K562 (cell line): ENCODE data around the gene TANGO6. TPM values are rescaled to one million over a fixed set of nuclear protein-coding genes. Genes with fewer than 3 reads are reported as not detected.

Experiments used
- ATAC-seq: fragments of 200-7000 bp; cut with Tn5 transposase; 3 replicates; pipeline ENCODE4 v1.9.1; 2020; ENCODE audit warnings: moderate library complexity
- BruUV-seq: library from RNA; stranded (reverse); fragments of 400-500 nt; replicated peaks from 2 replicates; lab custom pipeline; 2021; lab: Mats Ljungman, UMichigan
- CTCF ChIA-PET: fragments of 300-600 bp; formaldehyde crosslinking; extraction: SDS; loops from one replicate; lab custom pipeline; 2021; ENCODE audit warnings: low intra/inter-chr PET ratio; lab: Yijun Ruan, JAX
- POLR2A ChIA-PET: fragments of 300-600, 350-650 bp; sonication (Branson Sonifier 250); formaldehyde crosslinking; extraction: SDS; loops from one replicate; lab custom pipeline; 2021; ENCODE audit warnings: antibody characterized with exemption, inconsistent platforms; lab: Yijun Ruan, JAX
- DNase-seq, 4 experiments: peaks; one replicate each; pipeline versions ENCODE4 v3.0.0 to v3.0.0-alpha.2; 2011 to 2018; ENCODE audit warnings: low spot score in 3 of 4, mixed read lengths in 3 of 4; ENCODE audit errors: extremely low read depth in 1 of 4
- FAIRE-seq: peaks from 2 replicates; lab custom pipeline; 2011; peaks lifted over from hg19 to GRCh38; lab: Jason Lieb, UNC
- H2AFZ ChIP-seq: 2 replicates; pipeline ENCODE4 v1.6.0; 2011; ENCODE audit warnings: low read depth, low read length, control low read depth, inconsistent platforms
- H3K27ac ChIP-seq: fragments of 200-600 bp; 3 replicates; pipeline ENCODE4 v1.8.0; 2011; ENCODE audit warnings: low read depth, mild to moderate bottlenecking, control low read depth, inconsistent platforms, low read length, moderate library complexity, mixed read lengths; ENCODE audit errors: extremely low read depth
- H3K27me3 ChIP-seq, 2 experiments: fragments of 300-600 bp in 1 of 2; 2 replicates in 1 of 2; 3 replicates in 1 of 2; pipeline versions ENCODE4 v1.6.0 to v1.8.0; 2011; ENCODE audit warnings: inconsistent platforms in 2 of 2, low read length in 2 of 2, mild to moderate bottlenecking in 1 of 2, mixed read lengths in 1 of 2, moderate library complexity in 1 of 2; ENCODE audit not compliant: control insufficient read depth in 2 of 2, insufficient read depth in 2 of 2
- H3K36me3 ChIP-seq: fragments of 300-600 bp; 3 replicates; pipeline ENCODE4 v1.8.0; 2011; ENCODE audit warnings: mild to moderate bottlenecking, low read length, inconsistent platforms; ENCODE audit not compliant: control insufficient read depth, insufficient read depth
- H3K4me1 ChIP-seq, 2 experiments: fragments of 200-600 bp in 1 of 2; replicated peaks in 1 of 2; 2 replicates in 1 of 2; 3 replicates in 1 of 2; pipeline versions ENCODE4 v1.5.1 to v1.8.0; 2011; ENCODE audit warnings: inconsistent platforms in 2 of 2, low read length in 2 of 2, mild to moderate bottlenecking in 1 of 2, mixed read lengths in 1 of 2, moderate library complexity in 1 of 2; ENCODE audit not compliant: control insufficient read depth in 2 of 2, insufficient read depth in 2 of 2
- H3K4me2 ChIP-seq: 2 replicates; pipeline ENCODE4 v1.6.1; 2011; ENCODE audit warnings: low read length, control low read depth, inconsistent platforms, mixed read lengths; ENCODE audit not compliant: insufficient read depth
- H3K4me3 ChIP-seq: fragments of 200-600 bp; sonication (generic), shearing (Covaris generic); 2 replicates; pipeline ENCODE4 v1.5.1; 2016; ENCODE audit warnings: control low read depth, inconsistent platforms
- H3K79me2 ChIP-seq: fragments of 200-600 bp; 3 replicates; pipeline ENCODE4 v1.8.0; 2011; ENCODE audit warnings: low read length, inconsistent platforms; ENCODE audit not compliant: control insufficient read depth, insufficient read depth
- H3K9ac ChIP-seq, 2 experiments: 2 replicates each; pipeline versions ENCODE4 v1.6.0 to v1.6.1; 2011; ENCODE audit warnings: low read depth in 2 of 2, low read length in 2 of 2, control low read depth in 1 of 2, inconsistent platforms in 1 of 2, mild to moderate bottlenecking in 1 of 2, mixed read lengths in 1 of 2; ENCODE audit not compliant: insufficient read depth in 1 of 2
- H3K9me1 ChIP-seq: one replicate; pipeline ENCODE4 v1.6.0; 2011; ENCODE audit warnings: inconsistent platforms, mild to moderate bottlenecking, low read length, moderate library complexity; ENCODE audit not compliant: control insufficient read depth, insufficient read depth
- H3K9me3 ChIP-seq: replicated peaks from 2 replicates; pipeline ENCODE4 v1.5.1; 2011; ENCODE audit warnings: low read depth, low read length, inconsistent platforms; ENCODE audit not compliant: control insufficient read depth, insufficient read depth
- H4K20me1 ChIP-seq: replicated peaks from 2 replicates; pipeline ENCODE4 v1.6.1; 2011; ENCODE audit warnings: low read length, inconsistent platforms, mixed read lengths; ENCODE audit not compliant: control insufficient read depth, insufficient read depth
- HDAC6 ChIP-seq: IDR thresholded peaks from 2 replicates; pipeline ENCODE4 v1.6.1; 2012; ENCODE audit warnings: low read depth, mild to moderate bottlenecking, control low read depth, inconsistent platforms, low read length, moderate library complexity
- LCOR ChIP-seq: sonication (generic); formaldehyde crosslinking; IDR thresholded peaks from 2 replicates; pipeline ENCODE4 v1.8.0; 2022; ENCODE audit warnings: mild to moderate bottlenecking, missing genetic modification reagents
- MAFG ChIP-seq: fragments of 450-650 bp; conservative IDR thresholded peaks from 2 replicates; pipeline ENCODE4 v1.6.1; 2016; ENCODE audit warnings: missing genetic modification characterization, missing compliant biosample characterization
- MTA3 ChIP-seq: fragments of 450-650 bp; formaldehyde crosslinking; IDR thresholded peaks from 2 replicates; pipeline ENCODE4 v1.6.1; 2017; ENCODE audit warnings: mild to moderate bottlenecking, borderline replicate concordance
- PHB ChIP-seq: fragments of 250-450 bp; sonication (Bioruptor Pico); IDR thresholded peaks from 2 replicates; pipeline ENCODE4 v1.5.0; 2021
- PHF21A ChIP-seq: fragments of 450-650 bp; IDR thresholded peaks from 2 replicates; pipeline ENCODE4 v1.6.1; 2017; ENCODE audit warnings: low read depth, borderline replicate concordance
- RAD51 ChIP-seq: fragments of 450-650 bp; IDR thresholded peaks from 2 replicates; pipeline ENCODE4 v1.7.1; 2016; ENCODE audit warnings: low read depth, mild to moderate bottlenecking, borderline replicate concordance
- TAF1 ChIP-seq: IDR thresholded peaks from 2 replicates; pipeline ENCODE4 v1.6.1; 2011; ENCODE audit warnings: mild to moderate bottlenecking, low read length, moderate library complexity; ENCODE audit not compliant: insufficient read depth, control insufficient read depth, severe bottlenecking; ENCODE audit errors: extremely low read depth
- TAF9B ChIP-seq: fragments of 450-650 bp; IDR thresholded peaks from 2 replicates; pipeline ENCODE4 v1.6.1; 2018; ENCODE audit warnings: mild to moderate bottlenecking; ENCODE audit not compliant: partially characterized antibody
- ZNF184 ChIP-seq: sonication (generic); formaldehyde crosslinking; IDR thresholded peaks from 2 replicates; pipeline ENCODE4 v1.5.0; 2020; ENCODE audit warnings: missing genetic modification reagents
- ZNF408 ChIP-seq: fragments of 250-450 bp; sonication (Bioruptor Pico); IDR thresholded peaks from 2 replicates; pipeline ENCODE4 v1.4.0; 2020; ENCODE audit warnings: low read depth, mild to moderate bottlenecking, moderate library complexity
- WGBS: fragments of 100-300 bp; shearing (Covaris generic); methylation state at CpG from one replicate; pipeline ENCODE4 v1.1.6; 2016; ENCODE audit warnings: low coverage, mixed read lengths; ENCODE audit not compliant: insufficient coverage; ENCODE audit errors: missing lambda C conversion rate; 5-methylcytosine and 5-hydroxymethylcytosine counted together
- in situ Hi-C: fragments of 300-500 bp; cut with MboI; formaldehyde crosslinking; loops from 4 replicates; pipeline ENCODE4 v1.15.0; 2018; ENCODE audit warnings: inconsistent platforms, mixed read lengths
- intact Hi-C: fragments of 100-400 bp; cut with micrococcal nuclease; formaldehyde crosslinking; loops from 2 replicates; pipeline ENCODE4 v1.14.2; 2022
- polyA plus RNA-seq, 8 experiments: library from polyadenylated mRNA; depleted of rRNA in 4 of 8; stranded (reverse) in 5 of 8; unstranded in 3 of 8; fragments of >200 nt; fragmentation: Nextera tagmentation in 2 of 8; fragmentation: Illumina TruSeq in 1 of 8; extraction: Ambion mirVana in 2 of 8; extraction: Trizol in 1 of 8; gene quantifications; 2 replicates each; pipeline versions ENCODE4 v1.2.1 to v1.2.3, GENCODE V29; 2011 to 2014; ENCODE audit warnings: inconsistent platforms in 1 of 8, missing spikeins in 1 of 8
- total RNA-seq, 7 experiments: library from RNA; depleted of rRNA in 6 of 7; stranded (reverse); fragments of >200 nt in 6 of 7; fragmentation: Illumina TruSeq in 2 of 7; extraction: Trizol in 2 of 7; gene quantifications; 2 replicates each; pipeline versions ENCODE4 v1.2.1 to v1.2.3, GENCODE V29; 2011 to 2021; ENCODE audit warnings: low replicate concordance in 1 of 7
- TF ChIP-seq, protein P1 (sequence below): fragments of 250-450 bp; sonication (Bioruptor Pico); IDR thresholded peaks from 2 replicates; pipeline ENCODE4 v1.5.0; 2020; ENCODE audit warnings: mild to moderate bottlenecking
- TF ChIP-seq, protein P2 (sequence below): fragments of 250-450 bp; sonication (Bioruptor Pico); IDR thresholded peaks from 2 replicates; pipeline ENCODE4 v1.4.0; 2020; ENCODE audit warnings: borderline replicate concordance
- TF ChIP-seq, protein P3 (sequence below): fragments of 250-450 bp; sonication (Bioruptor Pico); IDR thresholded peaks from 2 replicates; pipeline ENCODE4 v1.9.0; 2021; ENCODE audit warnings: mild to moderate bottlenecking, inconsistent platforms
- TF ChIP-seq, protein P4 (sequence below): sonication (generic); formaldehyde crosslinking; IDR thresholded peaks from 2 replicates; pipeline ENCODE4 v1.8.0; 2022; ENCODE audit warnings: mild to moderate bottlenecking, missing genetic modification reagents

The TANGO6 gene
- total and polyA plus RNA-seq, 9 of the 15 experiments (the other 6 are each of a cell fraction or from before 2014, with no cell fraction given), result 1.6 to 15.2 (median 9.6) TPM

DNA sequence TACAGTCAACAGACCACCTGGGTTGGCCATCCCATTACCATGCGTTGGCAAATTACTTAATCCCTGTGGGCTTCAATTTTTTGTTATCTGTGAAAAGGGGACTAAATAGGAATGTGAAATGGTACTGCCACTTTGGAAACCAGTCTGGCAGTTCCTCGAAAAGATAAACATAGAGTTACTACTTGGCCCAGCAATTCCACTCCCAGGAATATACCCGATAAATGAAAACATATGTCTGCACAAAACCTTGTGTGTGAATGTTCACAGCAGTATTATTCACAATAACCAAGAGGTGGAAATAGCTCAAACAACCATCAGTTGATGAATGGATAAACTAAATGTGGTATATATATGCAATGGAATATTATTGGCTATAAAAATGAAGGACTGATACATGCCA, 87.9 kb downstream of the TANGO6 start (continued):
- TF ChIP-seq, protein P1, sequence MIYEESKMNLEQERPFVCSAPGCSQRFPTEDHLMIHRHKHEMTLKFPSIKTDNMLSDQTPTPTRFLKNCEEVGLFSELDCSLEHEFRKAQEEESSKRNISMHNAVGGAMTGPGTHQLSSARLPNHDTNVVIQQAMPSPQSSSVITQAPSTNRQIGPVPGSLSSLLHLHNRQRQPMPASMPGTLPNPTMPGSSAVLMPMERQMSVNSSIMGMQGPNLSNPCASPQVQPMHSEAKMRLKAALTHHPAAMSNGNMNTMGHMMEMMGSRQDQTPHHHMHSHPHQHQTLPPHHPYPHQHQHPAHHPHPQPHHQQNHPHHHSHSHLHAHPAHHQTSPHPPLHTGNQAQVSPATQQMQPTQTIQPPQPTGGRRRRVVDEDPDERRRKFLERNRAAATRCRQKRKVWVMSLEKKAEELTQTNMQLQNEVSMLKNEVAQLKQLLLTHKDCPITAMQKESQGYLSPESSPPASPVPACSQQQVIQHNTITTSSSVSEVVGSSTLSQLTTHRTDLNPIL, result no peak
- TF ChIP-seq ZNF408 (CRISPR knock-in tag) (no peak), LCOR (CRISPR knock-in tag) (no peak), TAF1 (no peak)
- TF ChIP-seq, all 486 proteins: peak for 0

- intact Hi-C loops, result no loop called here
- CTCF ChIA-PET, result no interaction called here
- in situ Hi-C loops, result no loop called here
- Histone ChIP-seq H3K27me3 (no peaks in the 10 kb centered on the region), H3K9ac (no peak overlapping the region), H3K79me2 (no peaks in the 10 kb centered on the region), H3K4me3 (no peak overlapping the region), H3K9me3 (no peaks in the 10 kb centered on the region), H3K4me2 (no peak overlapping the region), H3K4me1 (peaks cover 0 to 4% of the 10 kb centered on the region in 2 experiments; a peak in 2 of 5 replicates), H3K36me3 (peaks cover 6% of the 10 kb centered on the region; the same call in 1 of the 3 replicates), H4K20me1 (no peaks in the 10 kb centered on the region), H2AFZ (no peak overlapping the region), H3K27ac (no peak overlapping the region), H3K9me1 (no peaks in the 10 kb centered on the region)
- POLR2A ChIA-PET, result interaction anchor here (1.1 kb wide), 1 partner anchor 13 kb away, joined by 3 read pairs; no protein-coding TSS in a partner anchor
- DNase-seq (no peak), FAIRE-seq (no peak), ATAC-seq (no peak)
- no TSS peak for BruUV-seq
- 86% methylated on average over 3 of the region's 3 CpGs for WGBS
- no peak for TF ChIP-seq MTA3
- no peak for TF ChIP-seq MAFG
- no peak for TF ChIP-seq PHB
- no peak for TF ChIP-seq RAD51
- TF ChIP-seq PHF21A, result no peak
- TF ChIP-seq, protein P2, sequence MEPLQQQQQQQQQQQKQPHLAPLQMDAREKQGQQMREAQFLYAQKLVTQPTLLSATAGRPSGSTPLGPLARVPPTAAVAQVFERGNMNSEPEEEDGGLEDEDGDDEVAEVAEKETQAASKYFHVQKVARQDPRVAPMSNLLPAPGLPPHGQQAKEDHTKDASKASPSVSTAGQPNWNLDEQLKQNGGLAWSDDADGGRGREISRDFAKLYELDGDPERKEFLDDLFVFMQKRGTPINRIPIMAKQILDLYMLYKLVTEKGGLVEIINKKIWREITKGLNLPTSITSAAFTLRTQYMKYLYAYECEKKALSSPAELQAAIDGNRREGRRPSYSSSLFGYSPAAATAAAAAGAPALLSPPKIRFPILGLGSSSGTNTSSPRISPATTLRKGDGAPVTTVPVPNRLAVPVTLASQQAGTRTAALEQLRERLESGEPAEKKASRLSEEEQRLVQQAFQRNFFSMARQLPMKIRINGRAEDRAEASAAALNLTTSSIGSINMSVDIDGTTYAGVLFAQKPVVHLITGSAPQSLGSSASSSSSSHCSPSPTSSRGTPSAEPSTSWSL (CRISPR knock-in tag), result no peak
- TF ChIP-seq, protein P3, sequence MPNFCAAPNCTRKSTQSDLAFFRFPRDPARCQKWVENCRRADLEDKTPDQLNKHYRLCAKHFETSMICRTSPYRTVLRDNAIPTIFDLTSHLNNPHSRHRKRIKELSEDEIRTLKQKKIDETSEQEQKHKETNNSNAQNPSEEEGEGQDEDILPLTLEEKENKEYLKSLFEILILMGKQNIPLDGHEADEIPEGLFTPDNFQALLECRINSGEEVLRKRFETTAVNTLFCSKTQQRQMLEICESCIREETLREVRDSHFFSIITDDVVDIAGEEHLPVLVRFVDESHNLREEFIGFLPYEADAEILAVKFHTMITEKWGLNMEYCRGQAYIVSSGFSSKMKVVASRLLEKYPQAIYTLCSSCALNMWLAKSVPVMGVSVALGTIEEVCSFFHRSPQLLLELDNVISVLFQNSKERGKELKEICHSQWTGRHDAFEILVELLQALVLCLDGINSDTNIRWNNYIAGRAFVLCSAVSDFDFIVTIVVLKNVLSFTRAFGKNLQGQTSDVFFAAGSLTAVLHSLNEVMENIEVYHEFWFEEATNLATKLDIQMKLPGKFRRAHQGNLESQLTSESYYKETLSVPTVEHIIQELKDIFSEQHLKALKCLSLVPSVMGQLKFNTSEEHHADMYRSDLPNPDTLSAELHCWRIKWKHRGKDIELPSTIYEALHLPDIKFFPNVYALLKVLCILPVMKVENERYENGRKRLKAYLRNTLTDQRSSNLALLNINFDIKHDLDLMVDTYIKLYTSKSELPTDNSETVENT (CRISPR knock-in tag), result no peak
- no peak for TF ChIP-seq TAF9B
- no peak for TF ChIP-seq HDAC6
- TF ChIP-seq ZNF184 (CRISPR knock-in tag), result no peak
- TF ChIP-seq, protein P4, sequence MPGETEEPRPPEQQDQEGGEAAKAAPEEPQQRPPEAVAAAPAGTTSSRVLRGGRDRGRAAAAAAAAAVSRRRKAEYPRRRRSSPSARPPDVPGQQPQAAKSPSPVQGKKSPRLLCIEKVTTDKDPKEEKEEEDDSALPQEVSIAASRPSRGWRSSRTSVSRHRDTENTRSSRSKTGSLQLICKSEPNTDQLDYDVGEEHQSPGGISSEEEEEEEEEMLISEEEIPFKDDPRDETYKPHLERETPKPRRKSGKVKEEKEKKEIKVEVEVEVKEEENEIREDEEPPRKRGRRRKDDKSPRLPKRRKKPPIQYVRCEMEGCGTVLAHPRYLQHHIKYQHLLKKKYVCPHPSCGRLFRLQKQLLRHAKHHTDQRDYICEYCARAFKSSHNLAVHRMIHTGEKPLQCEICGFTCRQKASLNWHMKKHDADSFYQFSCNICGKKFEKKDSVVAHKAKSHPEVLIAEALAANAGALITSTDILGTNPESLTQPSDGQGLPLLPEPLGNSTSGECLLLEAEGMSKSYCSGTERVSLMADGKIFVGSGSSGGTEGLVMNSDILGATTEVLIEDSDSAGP (CRISPR knock-in tag), result no peak
These were observed 91.1 kb downstream of the TANGO6 start for GRCh38 chr16:68934402-68934801.
